HCT116 (cell line): ENCODE measurements around the gene ARHGEF11. TPM values are rescaled to one million over a fixed set of nuclear protein-coding genes. Genes with fewer than 3 reads are reported as not detected.

Source experiments
- ATAC-seq: fragments of 200-7000 bp; cut with Tn5 transposase; 2 replicates; pipeline ENCODE4 v1.9.1; 2020; ENCODE audit warnings: mild to moderate bottlenecking, moderate library complexity
- BruUV-seq: library from RNA; stranded (reverse); fragments of 400-500 nt; replicated peaks from 2 replicates; lab custom pipeline; 2021; lab: Mats Ljungman, UMichigan
- CTCF ChIA-PET: fragments of 300-600 bp; sonication (Branson Sonifier 250); formaldehyde crosslinking; loops from one replicate; lab custom pipeline; 2021; ENCODE audit warnings: antibody characterized with exemption; lab: Charles Lee
- POLR2A ChIA-PET: fragments of 300-600, 350-600 bp; sonication (Branson Sonifier 250); formaldehyde crosslinking; loops from one replicate; lab custom pipeline; 2021; ENCODE audit warnings: antibody characterized with exemption; lab: Charles Lee
- RAD21 ChIA-PET, 2 experiments: fragments of 300-600 bp; sonication (Branson Sonifier 250); formaldehyde crosslinking; loops; one replicate each; lab custom pipeline; 2023; ENCODE audit warnings: low total read pairs in 2 of 2; ENCODE audit not compliant: uncharacterized antibody in 2 of 2, unreplicated experiment in 2 of 2, low non-redundant PET in 1 of 2; lab: Charles Lee
- DNase-seq: peaks from one replicate; pipeline ENCODE4 v3.0.0-alpha.2; 2010; ENCODE audit warnings: low read depth, low spot score
- H2AFZ ChIP-seq: fragments of 200-600 bp; shearing (Covaris generic), sonication (generic); 2 replicates; pipeline ENCODE4 v1.6.1; 2017; ENCODE audit warnings: low read depth, mixed run types, mixed read lengths, antibody characterized with exemption, low read length; ENCODE audit not compliant: poor library complexity, severe bottlenecking
- H3K27ac ChIP-seq: 2 replicates; pipeline ENCODE4 v1.5.1; 2012; ENCODE audit warnings: low read depth, low read length
- H3K27me3 ChIP-seq: fragments of 200-600 bp; sonication (generic); 2 replicates; pipeline ENCODE4 v1.6.1; 2016; ENCODE audit warnings: mixed run types, low read length, mixed read lengths; ENCODE audit not compliant: insufficient read depth
- H3K36me3 ChIP-seq, 2 experiments: fragments of 200-500 bp in 1 of 2; fragments of 200-600 bp in 1 of 2; sonication (Bioruptor generic) in 1 of 2; sonication (generic) in 1 of 2; 2 replicates each; pipeline versions ENCODE4 v1.5.1 to v1.6.1; 2014 to 2016; ENCODE audit warnings: low read length in 2 of 2, inconsistent platforms in 1 of 2, mixed read lengths in 1 of 2, mixed run types in 1 of 2; ENCODE audit not compliant: insufficient read depth in 2 of 2, control insufficient read depth in 1 of 2
- H3K4me1 ChIP-seq, 2 experiments: fragments of 200-600 bp in 1 of 2; sonication (generic) in 1 of 2; 2 replicates each; pipeline versions ENCODE4 v1.5.1 to v1.6.1; 2012 to 2017; ENCODE audit warnings: low read length in 2 of 2, inconsistent platforms in 1 of 2, mild to moderate bottlenecking in 1 of 2, mixed read lengths in 1 of 2, mixed run types in 1 of 2, moderate library complexity in 1 of 2; ENCODE audit not compliant: insufficient read depth in 2 of 2, control insufficient read depth in 1 of 2
- H3K4me2 ChIP-seq: fragments of 200-600 bp; sonication (generic); 2 replicates; pipeline ENCODE4 v1.6.1; 2017; ENCODE audit warnings: mixed run types, low read length, mixed read lengths
- H3K4me3 ChIP-seq, 2 experiments: fragments of 200-600 bp in 1 of 2; sonication (generic) in 1 of 2; replicated peaks in 1 of 2; 2 replicates each; pipeline ENCODE4 v1.5.1; 2011 to 2016; ENCODE audit warnings: low read length in 2 of 2, control low read depth in 1 of 2, low read depth in 1 of 2, mild to moderate bottlenecking in 1 of 2, mixed read lengths in 1 of 2, mixed run types in 1 of 2
- H3K79me2 ChIP-seq: fragments of 200-600 bp; sonication (generic); 2 replicates; pipeline ENCODE4 v1.6.1; 2017; ENCODE audit warnings: mild to moderate bottlenecking, mixed run types, low read length, moderate library complexity, mixed read lengths; ENCODE audit not compliant: insufficient read depth
- H3K9ac ChIP-seq: fragments of 200-600 bp; sonication (generic); 2 replicates; pipeline ENCODE4 v1.6.1; 2016; ENCODE audit warnings: low read length, mixed read lengths
- H3K9me2 ChIP-seq: fragments of 200-600 bp; sonication (generic), shearing (Covaris generic); 2 replicates; pipeline ENCODE4 v1.6.1; 2017; ENCODE audit warnings: mixed run types, mild to moderate bottlenecking, moderate library complexity; ENCODE audit not compliant: insufficient read depth
- H3K9me3 ChIP-seq, 2 experiments: fragments of 200-500 bp in 1 of 2; fragments of 200-600 bp in 1 of 2; sonication (Bioruptor generic) in 1 of 2; sonication (generic) in 1 of 2; 2 replicates each; pipeline ENCODE4 v1.6.1; 2014 to 2017; ENCODE audit warnings: low read length in 2 of 2, mixed read lengths in 2 of 2, inconsistent platforms in 1 of 2, low read depth in 1 of 2, mild to moderate bottlenecking in 1 of 2, mixed run types in 1 of 2, moderate library complexity in 1 of 2; ENCODE audit not compliant: control insufficient read depth in 1 of 2, insufficient read depth in 1 of 2
- H4K20me1 ChIP-seq: fragments of 200-600 bp; sonication (generic), shearing (Covaris generic); 2 replicates; pipeline ENCODE4 v1.6.1; 2017; ENCODE audit warnings: mixed run types, mild to moderate bottlenecking, moderate library complexity; ENCODE audit not compliant: insufficient read depth
- CBX3 ChIP-seq: IDR thresholded peaks from 2 replicates; pipeline ENCODE4 v1.6.1; 2012; ENCODE audit warnings: low read depth
- ELF1 ChIP-seq: IDR thresholded peaks from 2 replicates; pipeline ENCODE4 v1.6.1; 2012; ENCODE audit warnings: low read depth, borderline replicate concordance
- EZH2phosphoT487 ChIP-seq: fragments of 200-600 bp; IDR thresholded peaks from 2 replicates; pipeline ENCODE4 v1.6.1; 2018; ENCODE audit warnings: antibody characterized with exemption, borderline replicate concordance
- JUND ChIP-seq: IDR thresholded peaks from 2 replicates; pipeline ENCODE4 v1.6.1; 2012
- POLR2A ChIP-seq: IDR thresholded peaks from 2 replicates; pipeline ENCODE4 v1.7.0; 2011; ENCODE audit warnings: borderline replicate concordance; ENCODE audit not compliant: insufficient read depth, insufficient read length; ENCODE audit errors: extremely low read depth
- SIN3A ChIP-seq: IDR thresholded peaks from 2 replicates; pipeline ENCODE4 v1.6.1; 2012; ENCODE audit warnings: low read depth
- ZFX ChIP-seq: fragments of 450-650 bp; IDR thresholded peaks from 2 replicates; pipeline ENCODE4 v1.6.1; 2017
- ZNF274 ChIP-seq: fragments of 200-500 bp; sonication (Bioruptor generic); IDR thresholded peaks from 2 replicates; pipeline ENCODE4 v1.6.1; 2014; ENCODE audit warnings: mild to moderate bottlenecking, low read depth, low read length, inconsistent platforms
- intact Hi-C: fragments of 100-400 bp; cut with micrococcal nuclease; formaldehyde crosslinking; loops from 2 replicates; pipeline ENCODE4 v1.10.0; 2022
- total RNA-seq: library from RNA; stranded (reverse); gene quantifications from one replicate; pipeline ENCODE4 v1.2.1, GENCODE V29; 2021; ENCODE audit not compliant: unreplicated experiment

Gene ARHGEF11
- total RNA-seq, 1 experiment from 2014 or later, result 28.9 TPM

DNA sequence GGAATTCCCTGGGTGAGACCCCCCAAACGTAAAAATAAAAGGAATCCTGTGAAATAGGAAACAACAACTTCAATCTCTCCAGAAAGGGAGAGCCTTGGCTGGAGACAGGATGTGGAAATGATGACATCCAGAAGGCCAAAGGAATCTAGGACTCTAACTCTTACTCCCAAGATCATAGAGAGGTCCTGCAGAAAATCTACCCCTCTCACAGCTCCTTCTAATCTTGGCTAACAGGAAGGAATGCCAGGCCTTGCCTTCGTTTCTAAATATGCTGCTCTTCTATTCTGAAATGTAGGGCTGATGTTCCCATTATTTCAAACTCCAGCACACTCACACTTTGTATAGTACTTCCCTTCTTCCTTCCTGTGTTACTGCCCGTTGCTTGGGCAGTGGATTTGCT lies 40.7 kb downstream of the ARHGEF11 start:
- no peak overlapping the region for H3K27ac ChIP-seq
- no peaks in the 10 kb centered on the region for H3K36me3 ChIP-seq
- H2AFZ ChIP-seq, result no peak overlapping the region
- no peaks in the 10 kb centered on the region for H4K20me1 ChIP-seq
- intact Hi-C loops, result no loop called here
- H3K4me2 ChIP-seq, result no peak overlapping the region
- POLR2A ChIA-PET, result no interaction called here
- H3K9me2 ChIP-seq, result no peaks in the 10 kb centered on the region
- H3K4me1 ChIP-seq, result peaks cover 0 to 14% of the 10 kb centered on the region in 2 experiments; a peak in 2 of 4 replicates
- H3K9me3 ChIP-seq, result no peaks in the 10 kb centered on the region
- H3K79me2 ChIP-seq, result peaks cover 36% of the 10 kb centered on the region
- TF ChIP-seq ZNF274 (no peak), ZFX (no peak), EZH2phosphoT487 (no peak)
- no peak overlapping the region for H3K9ac ChIP-seq
- ATAC-seq (no peak), DNase-seq (no peak)
- CTCF ChIA-PET, result no interaction called here
- no peak overlapping the region for H3K4me3 ChIP-seq
- H3K27me3 ChIP-seq, result no peaks in the 10 kb centered on the region
- RAD21 ChIA-PET, result no interaction called here
- BruUV-seq, result no TSS peak

GRCh38 chr1:157004327-157004726 lies 41.2 kb downstream of the ARHGEF11 start:
- no TSS peak for BruUV-seq
- Histone ChIP-seq H3K4me1 (peaks cover 0 to 14% of the 10 kb centered on the region in 2 experiments; a peak in 2 of 4 replicates), H3K36me3 (no peaks in the 10 kb centered on the region), H2AFZ (no peak overlapping the region), H3K79me2 (peaks cover 32% of the 10 kb centered on the region; the same call in 1 of the 2 replicates), H3K9ac (no peak overlapping the region), H3K9me3 (no peaks in the 10 kb centered on the region), H3K9me2 (no peaks in the 10 kb centered on the region), H3K27me3 (no peaks in the 10 kb centered on the region), H3K4me2 (no peak overlapping the region), H4K20me1 (no peaks in the 10 kb centered on the region), H3K4me3 (no peak overlapping the region), H3K27ac (no peak overlapping the region)
- no peak for ATAC-seq
- no peak for DNase-seq
- TF ChIP-seq POLR2A (no peak), SIN3A (no peak), JUND (no peak), ELF1 (no peak), CBX3 (no peak)
- ChIA-PET CTCF (no interaction called here), POLR2A (no interaction called here), RAD21 (no interaction called here)
- intact Hi-C loops, result no loop called here
